SK-N-SH treated with all-trans-retinoic acid at 6 μM for 48 hours (cell line): Measurements from ENCODE around the gene METAP1D.
A peak's percentile ranks its signal among the peaks of the same experiment; 100 is the strongest.

Experiments used
- ATAC-seq: fragments of 200-7000 bp; cut with Tn5 transposase; 3 replicates; pipeline ENCODE4 v1.9.1; 2020; ENCODE audit warnings: mild to moderate bottlenecking, moderate library complexity
- BACH2 ChIP-seq: fragments of 250-450 bp; sonication (Bioruptor Pico); IDR thresholded peaks from 2 replicates; pipeline ENCODE4 v1.9.0; 2021; ENCODE audit warnings: mild to moderate bottlenecking, borderline replicate concordance
- CSDC2 ChIP-seq: fragments of 250-450 bp; sonication (Bioruptor Pico); IDR thresholded peaks from 2 replicates; pipeline ENCODE4 v1.5.0; 2020; ENCODE audit warnings: mild to moderate bottlenecking, moderate library complexity
- CSRNP3 ChIP-seq: fragments of 250-450 bp; sonication (Bioruptor Pico); IDR thresholded peaks from 2 replicates; pipeline ENCODE4 v1.5.1; 2021; ENCODE audit warnings: mild to moderate bottlenecking, moderate library complexity
- ESRRG ChIP-seq: fragments of 250-450 bp; sonication (Bioruptor Pico); IDR thresholded peaks from 2 replicates; pipeline ENCODE4 v1.6.1; 2021; ENCODE audit warnings: mild to moderate bottlenecking
- GLIS3 ChIP-seq: fragments of 250-450 bp; sonication (Bioruptor Pico); IDR thresholded peaks from 2 replicates; pipeline ENCODE4 v1.5.0; 2020; ENCODE audit warnings: mild to moderate bottlenecking, moderate library complexity
- ISL1 ChIP-seq: fragments of 250-450 bp; sonication (Bioruptor Pico); IDR thresholded peaks from 2 replicates; pipeline ENCODE4 v2.1.2; 2022; ENCODE audit warnings: mild to moderate bottlenecking, moderate library complexity
- OSR1 ChIP-seq: fragments of 250-450 bp; sonication (Bioruptor Pico); IDR thresholded peaks from 2 replicates; pipeline ENCODE4 v1.8.0; 2022; ENCODE audit warnings: moderate library complexity, mild to moderate bottlenecking, inconsistent platforms
- PATZ1 ChIP-seq: fragments of 250-450 bp; sonication (Bioruptor Pico); IDR thresholded peaks from 2 replicates; pipeline ENCODE4 v1.8.0; 2020; ENCODE audit warnings: mild to moderate bottlenecking, moderate library complexity, borderline replicate concordance
- PPARA ChIP-seq: fragments of 250-450 bp; sonication (Bioruptor Pico); IDR thresholded peaks from 2 replicates; pipeline ENCODE4 v1.5.0; 2020; ENCODE audit warnings: mild to moderate bottlenecking, borderline replicate concordance
- RARB ChIP-seq: fragments of 250-450 bp; sonication (Bioruptor Pico); IDR thresholded peaks from 2 replicates; pipeline ENCODE4 v1.8.0; 2021; ENCODE audit warnings: mild to moderate bottlenecking, moderate library complexity
- SNAI2 ChIP-seq: fragments of 250-450 bp; sonication (Bioruptor Pico); IDR thresholded peaks from 2 replicates; pipeline ENCODE4 v1.5.0; 2020; ENCODE audit warnings: mild to moderate bottlenecking, moderate library complexity
- TOX ChIP-seq: fragments of 250-450 bp; sonication (Bioruptor Pico); IDR thresholded peaks from 2 replicates; pipeline ENCODE4 v1.8.0; 2021; ENCODE audit warnings: mild to moderate bottlenecking, moderate library complexity, borderline replicate concordance
- TSHZ2 ChIP-seq: fragments of 250-450 bp; sonication (Bioruptor Pico); IDR thresholded peaks from 2 replicates; pipeline ENCODE4 v1.5.0; 2020; ENCODE audit warnings: mild to moderate bottlenecking, moderate library complexity
- ZC3H10 ChIP-seq: fragments of 250-450 bp; sonication (Bioruptor Pico); IDR thresholded peaks from 2 replicates; pipeline ENCODE4 v1.5.1; 2021; ENCODE audit warnings: mild to moderate bottlenecking, moderate library complexity
- ZFP3 ChIP-seq: fragments of 250-450 bp; sonication (Bioruptor Pico); IDR thresholded peaks from 2 replicates; pipeline ENCODE4 v1.5.0; 2020; ENCODE audit warnings: mild to moderate bottlenecking, moderate library complexity
- ZFP30 ChIP-seq: fragments of 450-650 bp; formaldehyde crosslinking; IDR thresholded peaks from 2 replicates; pipeline ENCODE4 v1.5.0; 2022; ENCODE audit warnings: mild to moderate bottlenecking, moderate library complexity
- ZNF565 ChIP-seq: fragments of 450-650 bp; formaldehyde crosslinking; conservative IDR thresholded peaks from 2 replicates; pipeline ENCODE4 v1.5.0; 2020; ENCODE audit warnings: low read depth, mild to moderate bottlenecking, moderate library complexity
- ZNF8 ChIP-seq: fragments of 450-650 bp; formaldehyde crosslinking; IDR thresholded peaks from 2 replicates; pipeline ENCODE4 v1.5.0; 2020; ENCODE audit warnings: mild to moderate bottlenecking, moderate library complexity

METAP1D gene

GRCh38 chr2:172081221-172082022 is 81.7 kb downstream of the METAP1D start (continued):
- no peak for TF ChIP-seq TSHZ2
- TF ChIP-seq CSDC2, result no peak
- no peak for TF ChIP-seq ESRRG
- TF ChIP-seq ZC3H10, result no peak
- no peak for TF ChIP-seq TOX
- TF ChIP-seq OSR1 (CRISPR knock-in tag), result no peak
- TF ChIP-seq ISL1 (CRISPR knock-in tag), result no peak
- TF ChIP-seq GLIS3 (CRISPR knock-in tag), result no peak
- no peak for TF ChIP-seq SNAI2 (CRISPR knock-in tag)
- no peak for TF ChIP-seq BACH2 (CRISPR knock-in tag)
- TF ChIP-seq, all 23 proteins: peak for 0

- no peak for ATAC-seq
Observed at GRCh38 chr2:172082105-172082943, 82.6 kb downstream of the METAP1D start.

GRCh38 chr2:172082944-172083627 is 83.3 kb downstream of the METAP1D start:
- no peak for ATAC-seq
- TF ChIP-seq PPARA (CRISPR knock-in tag) (no peak), ISL1 (CRISPR knock-in tag) (no peak), BACH2 (CRISPR knock-in tag) (no peak), ZNF8 (no peak), CSRNP3 (CRISPR knock-in tag) (no peak), ZFP30 (CRISPR knock-in tag) (no peak)

More at GRCh38 chr2:172082105-172082943, 82.6 kb downstream of the METAP1D start:
- TF ChIP-seq CSDC2 (no peak), SNAI2 (CRISPR knock-in tag) (no peak)

GRCh38 chr2:172083628-172084394 is 84.1 kb downstream of the METAP1D start:
- ATAC-seq, result no peak
- no peak for TF ChIP-seq TOX
- no peak for TF ChIP-seq TSHZ2
- TF ChIP-seq CSDC2, result no peak
- no peak for TF ChIP-seq ZC3H10
- no peak for TF ChIP-seq ZNF565
- TF ChIP-seq ZFP30 (CRISPR knock-in tag), result no peak

GRCh38 chr2:172084395-172084644 is 84.6 kb downstream of the METAP1D start:
- peak; percentile 1 for ATAC-seq
- no peak for TF ChIP-seq CSRNP3 (CRISPR knock-in tag)
- no peak for TF ChIP-seq OSR1 (CRISPR knock-in tag)
- no peak for TF ChIP-seq RARB
- no peak for TF ChIP-seq PATZ1 (CRISPR knock-in tag)
- no peak for TF ChIP-seq CSDC2
- TF ChIP-seq ZFP3, result no peak
- no peak for TF ChIP-seq ZNF565
- no peak for TF ChIP-seq SNAI2 (CRISPR knock-in tag)
- no peak for TF ChIP-seq ISL1 (CRISPR knock-in tag)
- no peak for TF ChIP-seq PPARA (CRISPR knock-in tag)
- no peak for TF ChIP-seq ZC3H10
- TF ChIP-seq ZNF8, result no peak
- TF ChIP-seq TOX, result no peak
